H1 (cell line): Measurements from ENCODE around the gene TM4SF20. TPM values are rescaled to one million over a fixed set of nuclear protein-coding genes. Genes with fewer than 3 reads are reported as not detected.

ENCODE experiments used
- CTCF ChIA-PET: fragments of 300-600 bp; sonication (Branson Sonifier 250); formaldehyde crosslinking; loops from one replicate; lab custom pipeline; 2021; ENCODE audit not compliant: partially characterized antibody; lab: Charles Lee
- POLR2A ChIA-PET: fragments of 300-600 bp; sonication (Branson Sonifier 250); formaldehyde crosslinking; loops from one replicate; lab custom pipeline; 2021; ENCODE audit warnings: inconsistent platforms; ENCODE audit not compliant: partially characterized antibody; lab: Charles Lee
- DNase-seq, 2 experiments: peaks; one replicate each; pipeline versions ENCODE4 v3.0.0 to v3.0.0-alpha.2; 2010 to 2022; ENCODE audit warnings: low spot score in 2 of 2, low read depth in 1 of 2, mixed read lengths in 1 of 2
- FAIRE-seq: peaks from 2 replicates; lab custom pipeline; 2011; peaks lifted over from hg19 to GRCh38; lab: Jason Lieb, UNC
- H2AFZ ChIP-seq: 2 replicates; pipeline ENCODE4 v1.8.1; 2012; ENCODE audit warnings: low read length, inconsistent platforms
- H2AK5ac ChIP-seq: 2 replicates; pipeline ENCODE4 v1.6.1; 2013; ENCODE audit warnings: low read depth, low read length
- H2BK120ac ChIP-seq: replicated peaks from 2 replicates; pipeline ENCODE3; 2013; ENCODE audit warnings: low read depth, low read length, inconsistent platforms
- H2BK12ac ChIP-seq: 2 replicates; pipeline ENCODE4 v1.6.1; 2013; ENCODE audit warnings: low read depth, low read length
- H2BK15ac ChIP-seq: 2 replicates; pipeline ENCODE4 v1.6.1; 2013; ENCODE audit warnings: low read length
- H2BK20ac ChIP-seq: 2 replicates; pipeline ENCODE4 v1.6.1; 2013; ENCODE audit warnings: low read length
- H2BK5ac ChIP-seq: 2 replicates; pipeline ENCODE4 v1.6.1; 2013; ENCODE audit warnings: low read depth, low read length
- H3K14ac ChIP-seq: 2 replicates; pipeline ENCODE4 v1.6.1; 2013; ENCODE audit warnings: inconsistent platforms; ENCODE audit not compliant: insufficient read length
- H3K18ac ChIP-seq: 2 replicates; pipeline ENCODE4 v1.6.1; 2013; ENCODE audit warnings: low read length; ENCODE audit errors: extremely low read depth
- H3K23ac ChIP-seq: 2 replicates; pipeline ENCODE4 v1.6.1; 2013; ENCODE audit warnings: inconsistent platforms; ENCODE audit not compliant: insufficient read length
- H3K23me2 ChIP-seq: 2 replicates; pipeline ENCODE4 v1.6.1; 2013; ENCODE audit warnings: low read depth, low read length
- H3K27ac ChIP-seq: 2 replicates; pipeline ENCODE4 v1.6.1; 2011; ENCODE audit warnings: low read depth, low read length, inconsistent platforms
- H3K27me3 ChIP-seq, 4 experiments: replicated peaks in 1 of 4; 1 replicate in 1 of 4; 2 replicates in 3 of 4; pipeline versions ENCODE4 v1.6.1 to v1.8.1; 2011 to 2013; ENCODE audit warnings: low read length in 3 of 4, mild to moderate bottlenecking in 3 of 4, inconsistent platforms in 2 of 4, mixed read lengths in 2 of 4, moderate library complexity in 1 of 4; ENCODE audit not compliant: control insufficient read depth in 3 of 4, insufficient read depth in 3 of 4; ENCODE audit errors: extremely low read depth in 1 of 4
- H3K36me3 ChIP-seq, 4 experiments: 2 replicates each; pipeline versions ENCODE4 v1.6.1 to v1.8.1; 2011 to 2013; ENCODE audit warnings: mild to moderate bottlenecking in 4 of 4, low read length in 3 of 4, moderate library complexity in 2 of 4, control low read depth in 1 of 4, inconsistent platforms in 1 of 4; ENCODE audit not compliant: insufficient read depth in 4 of 4, control insufficient read depth in 2 of 4
- H3K4ac ChIP-seq: replicated peaks from 2 replicates; pipeline ENCODE3; 2013; ENCODE audit warnings: low read length, low read depth, mixed read lengths, inconsistent platforms; ENCODE audit not compliant: insufficient read length
- H3K4me1 ChIP-seq, 4 experiments: replicated peaks in 1 of 4; 1 replicate in 1 of 4; 2 replicates in 3 of 4; pipeline versions ENCODE4 v1.6.1 to v1.8.1; 2011 to 2013; ENCODE audit warnings: low read length in 3 of 4, inconsistent platforms in 2 of 4, mixed read lengths in 1 of 4; ENCODE audit not compliant: insufficient read depth in 4 of 4, control insufficient read depth in 3 of 4
- H3K4me2 ChIP-seq, 2 experiments: 2 replicates each; pipeline versions ENCODE4 v1.6.1 to v1.8.1; 2011 to 2013; ENCODE audit warnings: low read depth in 2 of 2, low read length in 2 of 2, control low read depth in 1 of 2, inconsistent platforms in 1 of 2, mild to moderate bottlenecking in 1 of 2; ENCODE audit not compliant: insufficient read depth in 1 of 2
- H3K4me3 ChIP-seq, 4 experiments: fragments of 200-600, 300-600 bp in 1 of 4; sonication (generic), shearing (Covaris generic), sonication (Bioruptor Twin) in 1 of 4; 2 replicates each; pipeline versions ENCODE4 v1.5.1 to v1.8.1; 2011 to 2016; ENCODE audit warnings: low read length in 4 of 4, low read depth in 3 of 4, control low read depth in 2 of 4, inconsistent platforms in 2 of 4, mild to moderate bottlenecking in 2 of 4, mixed read lengths in 1 of 4, moderate library complexity in 1 of 4; ENCODE audit not compliant: insufficient read depth in 2 of 4; ENCODE audit errors: extremely low read depth in 1 of 4
- H3K56ac ChIP-seq: replicated peaks from 2 replicates; pipeline ENCODE3; 2013; ENCODE audit warnings: low read depth, mild to moderate bottlenecking, mixed read lengths, low read length, inconsistent platforms; ENCODE audit not compliant: insufficient read length
- H3K79me1 ChIP-seq: 2 replicates; pipeline ENCODE4 v1.6.1; 2013; ENCODE audit warnings: low read depth, low read length, control low read depth
- H3K79me2 ChIP-seq, 2 experiments: 2 replicates each; pipeline versions ENCODE4 v1.6.1 to v1.8.1; 2012 to 2013; ENCODE audit warnings: low read length in 2 of 2, mild to moderate bottlenecking in 2 of 2, inconsistent platforms in 1 of 2; ENCODE audit not compliant: insufficient read depth in 2 of 2, control insufficient read depth in 1 of 2
- H3K9ac ChIP-seq, 4 experiments: replicated peaks in 1 of 4; 1 replicate in 1 of 4; 2 replicates in 3 of 4; pipeline versions ENCODE4 v1.6.1 to v1.8.1; 2011 to 2013; ENCODE audit warnings: low read depth in 3 of 4, low read length in 3 of 4, control low read depth in 2 of 4, mild to moderate bottlenecking in 2 of 4, moderate library complexity in 2 of 4, inconsistent platforms in 1 of 4; ENCODE audit errors: extremely low read depth in 1 of 4
- H3K9me3 ChIP-seq, 2 experiments: 2 replicates each; pipeline versions ENCODE4 v1.6.1 to v1.8.1; 2012 to 2013; ENCODE audit warnings: mild to moderate bottlenecking in 2 of 2, moderate library complexity in 2 of 2, control low read depth in 1 of 2, inconsistent platforms in 1 of 2, low read depth in 1 of 2, low read length in 1 of 2, mixed read lengths in 1 of 2; ENCODE audit not compliant: insufficient read depth in 2 of 2
- H4K20me1 ChIP-seq, 2 experiments: replicated peaks in 1 of 2; 2 replicates each; pipeline versions ENCODE3 to v1.8.1; 2011 to 2013; ENCODE audit warnings: inconsistent platforms in 2 of 2, low read length in 2 of 2, mild to moderate bottlenecking in 1 of 2; ENCODE audit not compliant: insufficient read depth in 2 of 2, control insufficient read depth in 1 of 2
- H4K5ac ChIP-seq: 2 replicates; pipeline ENCODE4 v1.6.1; 2013; ENCODE audit warnings: low read length, low read depth, mixed read lengths, inconsistent platforms; ENCODE audit not compliant: insufficient read length
- H4K8ac ChIP-seq: 2 replicates; pipeline ENCODE4 v1.8.0; 2013; ENCODE audit warnings: mild to moderate bottlenecking, moderate library complexity, low read length, inconsistent platforms; ENCODE audit not compliant: insufficient read depth; ENCODE audit errors: extremely low read depth
- H4K91ac ChIP-seq: replicated peaks from 2 replicates; pipeline ENCODE3; 2013; ENCODE audit warnings: low read length, mixed read lengths, inconsistent platforms; ENCODE audit not compliant: insufficient read length
- ATF2 ChIP-seq: IDR thresholded peaks from 2 replicates; pipeline ENCODE4 v1.6.1; 2012; ENCODE audit warnings: low read length, inconsistent platforms
- WGBS, 2 experiments: shearing (Covaris generic) in 1 of 2; methylation state at CpG; one replicate each; pipeline versions ENCODE4 v1.1.6 to v1.1.7; 2013 to 2015; ENCODE audit warnings: low lambda C conversion rate in 2 of 2, mixed read lengths in 2 of 2, inconsistent platforms in 1 of 2, low coverage in 1 of 2, missing lambda C conversion rate in 1 of 2; ENCODE audit not compliant: insufficient replicate concordance in 2 of 2, insufficient coverage in 1 of 2, insufficient read length in 1 of 2; ENCODE audit errors: extremely low coverage in 1 of 2, missing lambda C conversion rate in 1 of 2; 5-methylcytosine and 5-hydroxymethylcytosine counted together
- polyA plus RNA-seq, 7 experiments: library from polyadenylated mRNA; depleted of rRNA in 3 of 7; stranded (reverse) in 5 of 7; unstranded in 2 of 7; fragments of >200 nt in 5 of 7; fragments of 200-250 nt in 2 of 7; gene quantifications; 1 replicate in 5 of 7; 2 replicates in 1 of 7; 4 replicates in 1 of 7; pipeline versions ENCODE4 v1.2.1 to v1.2.3, GENCODE V29; 2011 to 2013; ENCODE audit warnings: missing spikeins in 2 of 7, mixed read lengths in 2 of 7
- total RNA-seq: library from RNA; stranded (reverse); fragmentation: NEBNext Ultra II Directional; extraction: Animal tissue kit (Norgen Biotek cat#: 25700); gene quantifications from 2 replicates; pipeline ENCODE4 v1.2.1, GENCODE V29; 2021

TM4SF20 gene
- total and polyA plus RNA-seq, 2 of the 8 experiments (the other 6 are each of a cell fraction or from before 2014, with no cell fraction given), result not detected

- Histone ChIP-seq H2AK5ac (no peak overlapping the region), H3K4me1 (no peaks in the 10 kb centered on the region; a peak in 1 of 7 replicates), H3K79me2 (no peaks in the 10 kb centered on the region), H4K5ac (no peak overlapping the region), H2AFZ (no peak overlapping the region), H4K8ac (no peak overlapping the region), H3K27ac (no peak overlapping the region), H3K27me3 (no peaks in the 10 kb centered on the region), H2BK15ac (no peak overlapping the region), H3K4me3 (no peak overlapping the region), H2BK5ac (no peak overlapping the region), H3K14ac (no peak overlapping the region), H3K9me3 (no peaks in the 10 kb centered on the region), H3K36me3 (no peaks in the 10 kb centered on the region), H4K20me1 (no peaks in the 10 kb centered on the region), H3K18ac (no peak overlapping the region), H4K91ac (no peak overlapping the region), H3K9ac (no peak overlapping the region), H2BK12ac (no peak overlapping the region), H2BK20ac (no peak overlapping the region), H3K23ac (no peak overlapping the region), H3K4me2 (no peak overlapping the region), H2BK120ac (no peak overlapping the region), H3K4ac (no peak overlapping the region), H3K79me1 (no peaks in the 10 kb centered on the region), H3K23me2 (no peaks in the 10 kb centered on the region; the same call in 1 of the 2 replicates), H3K56ac (no peak overlapping the region)
- CTCF ChIA-PET, result interaction anchor here (1.0 to 5.0 kb wide), 3 partner anchors 9 to 377 kb away, joined by 3 to 66 read pairs (median 3); partner anchors contain the start of gene TM4SF20
- no peak for FAIRE-seq
- TF ChIP-seq ATF2, result no peak
- no peak for DNase-seq
- POLR2A ChIA-PET, result no interaction called here
- 75% methylated on average over 3 of the region's 3 CpGs; no CpG with 5 or more reads in 1 of the 2 experiments for WGBS, 2 experiments
Measured at GRCh38 chr2:227389231-227389630, 10.1 kb upstream of the TM4SF20 start.
